Stimulated activated CD4-positive, alpha-beta T cell treated with anti-CD3 and anti-CD28 coated beads, Interleukin-1b, Interleukin-23, amount 100 ng/mL, for 4 hours (primary cell): Measurements from ENCODE around the gene ZMAT5.
"Not testable (repeated sequence)": the region's sequence is repeated elsewhere in the genome, so short reads cannot be mapped to it uniquely, and the experiment has no call there.

ENCODE experiments used
- DNase-seq, 2 donors: peaks; one replicate each; pipeline ENCODE4 v3.0.0-alpha.2; 2020; ENCODE audit warnings: low read depth in 2 of 2

Gene ZMAT5

GRCh38 chr22:29786031-29786430, 19.2 kb upstream of the ZMAT5 start:
- DNase-seq, result no peak

DNA sequence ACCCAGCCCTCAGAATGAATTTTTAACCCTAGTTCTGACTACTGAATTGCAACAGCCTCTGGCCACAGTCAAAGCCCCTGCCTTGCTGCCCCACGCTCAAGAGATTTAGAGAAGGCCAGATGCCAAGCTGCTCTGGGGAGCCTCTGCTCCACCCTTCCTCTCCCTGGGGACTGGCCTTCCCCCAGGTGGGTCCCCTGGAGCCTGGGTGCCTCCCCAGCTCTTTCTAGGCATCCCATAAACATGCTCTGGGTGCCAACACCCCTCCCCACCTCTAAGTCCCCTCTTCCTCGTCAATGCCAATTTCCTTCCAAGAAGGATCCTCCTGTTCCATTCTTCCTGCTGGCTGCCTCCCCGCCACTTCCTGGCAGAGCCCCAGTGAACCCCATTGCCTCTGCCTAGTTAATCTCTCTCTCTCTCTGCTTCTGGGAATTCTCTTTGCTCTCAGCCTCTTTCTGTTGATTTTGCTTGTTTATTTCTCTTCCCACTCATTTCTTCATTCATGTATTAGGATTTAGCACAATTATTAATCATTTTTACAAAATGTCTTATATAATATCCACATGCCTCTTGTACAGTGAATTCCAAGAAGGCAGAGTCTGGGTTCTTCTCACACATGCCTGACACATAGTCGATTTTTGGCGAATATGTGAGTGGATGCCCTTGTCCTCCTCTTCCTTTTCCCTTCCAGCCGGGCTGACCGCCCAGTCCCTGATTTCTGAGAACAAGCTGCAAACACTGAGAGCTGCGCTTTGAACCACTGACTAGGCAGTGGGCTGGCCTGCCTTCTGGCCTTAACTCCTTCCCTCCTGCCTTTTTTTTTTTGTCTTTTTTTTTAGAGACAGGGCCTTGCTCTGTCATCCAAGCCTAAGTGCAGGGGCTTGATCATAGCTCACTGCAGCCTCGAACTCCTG, 17.9 kb upstream of the ZMAT5 start:
- DNase-seq, result no peak

GRCh38 chr22:29782061-29782845, 15.4 kb upstream of the ZMAT5 start:
- DNase-seq, result no peak

GRCh38 chr22:29780748-29781676, 14.2 kb upstream of the ZMAT5 start:
- no peak for DNase-seq

- no peak for DNase-seq
Observed at GRCh38 chr22:29780220-29780619, 13.4 kb upstream of the ZMAT5 start.

GRCh38 chr22:29773233-29773632, 6.4 kb upstream of the ZMAT5 start:
- DNase-seq, result no peak

DNA sequence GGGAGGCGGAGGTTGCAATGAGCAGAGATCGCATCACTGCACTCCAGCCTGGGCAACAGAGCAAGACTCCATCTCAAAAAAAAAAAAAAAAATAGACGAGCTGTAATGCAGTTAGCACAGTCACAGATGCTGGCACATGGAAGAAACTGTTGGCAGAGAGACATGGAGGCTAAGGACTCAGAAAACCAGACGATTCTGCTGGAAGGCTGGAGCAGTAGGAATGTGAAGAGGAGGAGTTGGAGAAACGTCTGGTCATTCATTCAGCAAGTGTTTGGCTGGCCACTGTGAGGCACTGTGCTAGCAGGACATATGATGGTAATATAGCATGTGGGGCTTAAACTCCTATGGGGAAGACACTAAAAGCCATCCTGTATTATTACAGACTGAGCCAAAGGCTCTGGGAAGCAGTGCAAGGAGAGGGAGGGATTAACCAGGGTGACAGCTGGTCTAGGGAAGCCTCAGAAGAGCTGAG, 5.4 kb upstream of the ZMAT5 start:
- DNase-seq, result no peak

GRCh38 chr22:29769723-29770321, 3.0 kb upstream of the ZMAT5 start:
- no peak for DNase-seq

- no peak for DNase-seq
Observed at GRCh38 chr22:29768052-29768693, 1.4 kb upstream of the ZMAT5 start.

DNA sequence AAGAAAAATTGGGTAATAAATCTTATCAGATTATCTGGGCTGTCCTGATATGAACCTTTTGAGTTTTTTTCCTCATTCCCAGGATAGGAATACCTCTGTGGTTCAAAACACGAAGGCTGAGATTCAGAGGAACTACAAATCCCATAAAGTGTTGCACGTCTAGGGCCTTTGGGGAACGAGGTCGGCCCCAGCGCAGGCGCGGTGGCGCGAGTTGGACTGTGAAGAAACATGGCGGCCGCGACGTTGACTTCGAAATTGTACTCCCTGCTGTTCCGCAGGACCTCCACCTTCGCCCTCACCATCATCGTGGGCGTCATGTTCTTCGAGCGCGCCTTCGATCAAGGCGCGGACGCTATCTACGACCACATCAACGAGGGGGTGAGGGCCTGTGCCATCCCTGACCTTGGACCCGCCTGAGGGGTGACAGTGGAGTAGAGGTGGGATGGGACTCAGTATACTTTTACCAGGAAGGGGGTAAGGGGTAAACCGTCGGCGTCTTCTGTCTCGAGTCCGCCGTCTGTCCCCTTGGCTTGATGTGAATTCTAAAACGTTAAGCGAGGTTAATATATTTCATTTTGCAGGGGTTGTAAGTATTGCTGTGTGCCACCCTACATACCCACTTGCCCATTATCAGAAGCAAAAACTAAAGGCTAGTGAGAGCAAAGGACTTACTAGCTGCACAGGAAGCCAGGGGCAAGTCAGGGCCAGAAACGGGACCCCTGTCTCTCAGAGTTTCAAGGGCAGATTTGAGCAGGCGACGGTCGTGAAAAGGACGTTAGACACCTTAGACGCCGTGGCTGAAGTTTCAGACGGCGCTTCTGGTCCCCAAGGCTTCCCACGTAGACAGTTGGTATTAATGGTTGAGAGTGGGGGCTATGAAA, 604 bp upstream of the ZMAT5 start, which contains the start of gene UQCR10:
Gene UQCR10, plus strand, starts transcription at position 199 of the 881 bp plus-strand sequence. Its CDS starts 30 bp downstream, at position 229.
- peak; percentile 85 to 91 for DNase-seq

- no peak for DNase-seq
Observed at GRCh38 chr22:29765905-29766631, 739 bp downstream of the ZMAT5 start.

DNA sequence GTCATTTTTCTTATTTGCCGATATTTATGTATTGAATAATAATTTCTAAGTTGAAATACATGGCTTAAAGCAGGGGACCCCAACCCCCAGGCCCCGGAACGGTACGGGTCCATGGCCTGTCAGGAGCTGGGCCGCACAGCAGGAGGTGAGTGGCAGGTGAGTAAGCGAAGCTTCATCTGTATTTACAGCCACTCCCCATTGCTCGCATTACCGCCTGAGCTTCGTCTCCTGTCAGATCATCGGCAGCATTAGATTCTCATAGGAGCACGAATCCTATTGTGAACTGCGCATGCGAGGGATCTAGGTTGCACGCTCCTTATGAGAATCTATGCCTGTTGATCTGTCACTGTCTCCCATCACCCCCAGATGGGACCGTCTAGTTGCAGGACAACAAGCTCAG, 4.5 kb downstream of the ZMAT5 start:
- DNase-seq, result no peak

- no peak for DNase-seq
Observed at GRCh38 chr22:29758959-29759358, 7.8 kb downstream of the ZMAT5 start.

DNA sequence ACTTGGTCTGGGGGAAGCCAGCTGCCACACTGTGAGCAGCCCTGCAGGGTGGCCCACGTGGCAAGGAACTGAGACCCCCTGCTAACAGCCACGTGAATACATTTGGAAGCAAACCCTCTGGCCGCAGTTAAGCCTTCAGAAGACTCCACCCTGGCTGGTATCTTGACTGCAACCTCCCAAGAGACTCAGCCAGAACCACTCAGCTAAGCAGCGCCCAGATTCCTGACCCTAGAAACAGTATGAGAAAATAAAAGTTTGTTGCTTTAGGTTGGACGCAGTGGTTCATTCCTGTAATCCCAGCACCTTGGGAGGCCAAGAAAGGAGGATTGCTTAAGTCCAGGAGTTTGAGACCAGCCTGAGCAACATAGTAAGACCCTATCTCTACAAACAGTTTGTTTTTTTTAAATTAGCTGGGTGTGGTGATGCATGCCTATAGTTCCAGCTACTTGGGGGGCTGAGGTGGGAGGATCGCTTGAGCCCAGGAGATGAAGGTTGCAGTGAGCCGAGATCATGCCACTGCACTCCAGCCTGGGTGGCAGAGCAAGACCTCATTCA, 8.7 kb downstream of the ZMAT5 start:
- DNase-seq, result no peak

DNA sequence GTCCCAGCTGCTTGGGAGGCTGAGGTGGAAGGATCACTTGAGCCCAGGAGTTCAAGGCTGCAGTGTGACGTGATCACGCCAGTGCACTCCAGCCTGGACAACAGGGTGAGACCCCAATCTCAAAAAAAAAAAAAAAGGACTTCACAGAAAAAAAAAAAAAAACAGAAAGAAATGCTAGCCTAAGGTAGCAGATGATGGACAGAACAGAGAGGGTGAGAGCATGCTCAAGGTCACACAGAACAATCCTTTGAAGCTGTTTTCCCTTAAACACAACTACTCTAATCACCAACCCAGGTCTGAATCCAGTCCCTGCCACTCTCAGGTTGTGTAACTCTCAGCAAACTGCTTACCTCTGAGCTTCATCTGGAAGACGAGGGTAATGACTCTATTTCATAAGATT, 9.7 kb downstream of the ZMAT5 start:
- no peak for DNase-seq

GRCh38 chr22:29756341-29756740, 10.5 kb downstream of the ZMAT5 start:
- no peak for DNase-seq

GRCh38 chr22:29755889-29756288, 10.9 kb downstream of the ZMAT5 start:
- no peak for DNase-seq

DNA sequence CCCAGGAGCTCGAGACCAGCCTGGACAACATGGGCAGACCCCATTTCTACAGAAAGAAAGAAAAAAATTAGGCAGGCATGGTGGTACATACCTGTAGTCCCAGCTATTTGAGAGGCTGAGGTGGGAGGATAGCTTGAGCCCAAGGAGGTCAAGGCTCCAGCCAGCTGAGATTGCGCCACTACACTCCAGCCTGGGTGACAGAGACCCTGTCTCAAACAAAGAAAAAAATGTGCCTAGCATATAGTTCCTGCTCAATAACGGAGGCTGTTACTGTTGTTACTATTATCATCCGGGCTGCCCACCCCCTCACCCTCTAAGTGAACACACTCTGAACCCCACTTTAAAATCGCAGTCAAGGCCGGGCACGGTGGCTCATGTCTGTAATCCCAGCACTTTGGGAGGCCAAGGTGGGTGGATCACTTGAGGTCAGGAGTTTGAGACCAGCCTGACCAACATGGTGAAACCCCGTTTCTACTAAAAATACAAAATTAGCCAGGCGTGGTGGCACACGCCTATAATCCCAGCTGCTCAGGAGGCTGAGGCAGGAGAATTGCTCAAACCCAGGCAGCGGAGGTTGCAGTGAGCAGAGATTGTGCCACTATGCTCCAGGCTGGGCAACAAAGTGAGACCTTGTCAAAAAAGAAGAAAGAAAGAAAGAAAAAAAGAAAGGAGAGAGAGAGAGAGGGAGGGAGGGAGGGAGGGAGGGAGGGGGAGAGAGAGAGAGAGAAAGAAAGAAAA, 12.0 kb downstream of the ZMAT5 start:
- DNase-seq, result not testable (repeated sequence)
